Fibroblast of the aortic adventitia (primary cell): Measurements from ENCODE around the gene DMBT1. TPM values are rescaled to one million over a fixed set of nuclear protein-coding genes. Genes with fewer than 3 reads are reported as not detected.

Experiments used
- DNase-seq: peaks from one replicate; pipeline ENCODE4 v3.0.0-alpha.2; 2010; ENCODE audit warnings: low read depth
- H3K4me3 ChIP-seq: 2 replicates; pipeline ENCODE4 v1.5.1; 2011; ENCODE audit warnings: low read depth, mild to moderate bottlenecking, control low read depth, low read length, moderate library complexity
- CTCF ChIP-seq: IDR thresholded peaks from 2 replicates; pipeline ENCODE4 v1.5.1; 2011; ENCODE audit warnings: mild to moderate bottlenecking, low read length, control low read depth, inconsistent platforms; ENCODE audit not compliant: insufficient read depth
- total RNA-seq: library from RNA; depleted of rRNA; stranded (reverse); fragments of >200 nt; gene quantifications from 2 replicates; pipeline ENCODE4 v1.2.3, GENCODE V29; 2012; ENCODE audit warnings: low replicate concordance

The DMBT1 gene
- total RNA-seq, 1 donor, result under 0.01 TPM

GRCh38 chr10:122688293-122688989, 127.9 kb downstream of the DMBT1 start:
- TF ChIP-seq CTCF, result no peak
- DNase-seq, result peak; percentile 10
- no peak overlapping the region for H3K4me3 ChIP-seq

- no peak overlapping the region for H3K4me3 ChIP-seq
- no peak for DNase-seq
- no peak for TF ChIP-seq CTCF
These were observed 128.7 kb downstream of the DMBT1 start for GRCh38 chr10:122689146-122689820.

- DNase-seq, result no peak
- no peak overlapping the region for H3K4me3 ChIP-seq
- no peak for TF ChIP-seq CTCF
These were observed 132.2 kb downstream of the DMBT1 start for GRCh38 chr10:122692744-122693143.

Other genes starting within 250 kb of the DMBT1 start
- 16.5 and 29.8 TPM in 2 replicates for gene PLEKHA1, start 186.0 kb upstream of the DMBT1 start, total RNA-seq
- gene ARMS2, start 106.1 kb upstream of the DMBT1 start, total RNA-seq, result not detected in 2 replicates
- gene HTRA1, start 99.2 kb upstream of the DMBT1 start, total RNA-seq, result 55.5 and 156 TPM in 2 replicates
- not detected in 2 replicates for gene C10orf120, start 139.1 kb downstream of the DMBT1 start, total RNA-seq